GM12892 (cell line): ENCODE measurements around the gene CCL11.
"Not testable (repeated sequence)": the region's sequence is repeated elsewhere in the genome, so short reads cannot be mapped to it uniquely, and the experiment has no call there.

Experiments used
- DNase-seq: peaks from one replicate; pipeline ENCODE4 v3.0.0; 2011; ENCODE audit not compliant: insufficient read length
- FAIRE-seq: peaks from 2 replicates; lab custom pipeline; 2011; peaks lifted over from hg19 to GRCh38; lab: Jason Lieb, UNC
- POLR2A ChIP-seq: IDR thresholded peaks from 2 replicates; pipeline ENCODE4 v1.6.1; 2011; ENCODE audit warnings: low read depth, low read length, control low read depth
- POLR2AphosphoS5 ChIP-seq: IDR thresholded peaks from 2 replicates; pipeline ENCODE4 v1.6.1; 2011; ENCODE audit warnings: low read depth, low read length, control low read depth
- TAF1 ChIP-seq: IDR thresholded peaks from 2 replicates; pipeline ENCODE4 v1.6.1; 2011; ENCODE audit warnings: low read depth, mild to moderate bottlenecking, control low read depth, low read length, borderline replicate concordance

CCL11 gene

GRCh38 chr17:34318474-34318873 is 32.9 kb downstream of the CCL11 start:
- no peak for DNase-seq
- no peak for FAIRE-seq
- TF ChIP-seq POLR2A (no peak), POLR2AphosphoS5 (no peak), TAF1 (no peak)

GRCh38 chr17:34319039-34319483 is 33.5 kb downstream of the CCL11 start, which contains the start of gene CCL8:
Gene CCL8 (plus strand): TSS chr17:34319435. CDS start chr17:34319502, 67 bp downstream.
- no peak for FAIRE-seq
- TF ChIP-seq TAF1 (no peak), POLR2AphosphoS5 (no peak), POLR2A (no peak)
- DNase-seq, result no peak

DNA sequence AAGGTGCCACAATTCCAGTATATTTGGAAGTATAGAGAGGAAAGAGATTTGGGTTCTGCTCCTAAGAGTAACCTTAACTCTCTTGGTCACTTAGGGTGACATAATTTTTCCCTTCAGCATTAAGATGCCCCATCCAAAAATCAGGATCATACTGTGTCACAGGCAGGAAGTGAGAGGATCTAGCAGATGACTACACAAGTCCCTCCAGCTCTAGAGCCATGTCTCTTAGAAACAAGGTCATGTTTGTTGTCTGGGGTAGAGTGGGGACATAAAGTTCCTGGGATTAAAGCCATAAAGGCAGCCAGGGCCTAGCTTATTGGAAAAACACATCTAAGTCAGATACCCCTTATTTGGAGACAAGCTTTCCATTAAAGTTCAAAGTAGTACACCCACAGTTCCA is 36.4 kb downstream of the CCL11 start:
- DNase-seq (no peak), FAIRE-seq (no peak)

DNA sequence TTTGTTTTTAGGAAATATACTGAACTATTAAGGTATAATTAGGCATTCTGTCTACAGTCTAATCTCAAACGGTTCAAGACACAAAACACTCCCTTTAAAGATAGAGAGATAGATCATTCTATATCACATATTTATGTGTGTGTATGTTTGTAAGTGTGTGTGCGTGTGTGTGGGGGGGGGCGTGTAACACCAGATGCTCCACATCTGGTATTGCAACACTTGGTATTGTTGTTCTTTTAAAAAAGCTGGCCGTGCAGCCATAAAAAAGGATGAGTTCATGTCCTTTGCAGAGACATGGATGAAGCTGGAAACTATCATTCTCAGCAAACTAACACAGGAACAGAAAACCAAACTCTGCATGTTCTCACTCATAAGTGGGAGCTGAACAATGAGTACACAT is 42.0 kb downstream of the CCL11 start:
- DNase-seq, FAIRE-seq: not testable (repeated sequence)

More for the DNA sequence above, 36.4 kb downstream of the CCL11 start:
- TF ChIP-seq POLR2A, result no peak
- no peak for TF ChIP-seq TAF1
- TF ChIP-seq POLR2AphosphoS5, result no peak

- TF ChIP-seq POLR2AphosphoS5 (no peak), TAF1 (no peak), POLR2A (no peak)
- FAIRE-seq (no peak), DNase-seq (no peak)
These were observed 52.2 kb downstream of the CCL11 start for GRCh38 chr17:34337701-34338100.
